Liver (tissue), 9 donors: ENCODE data around the gene ZC3H13. TPM values are rescaled to one million over a fixed set of nuclear protein-coding genes. Genes with fewer than 3 reads are reported as not detected.

Source experiments
- DNase-seq: peaks from one replicate; pipeline ENCODE4 v3.0.0-alpha.2; 2017; ENCODE audit warnings: low spot score
- H3K27ac ChIP-seq, 2 donors: one replicate each; pipeline ENCODE4 v1.7.0; 2013; ENCODE audit warnings: inconsistent platforms in 2 of 2, low read length in 2 of 2, control low read depth in 1 of 2, low read depth in 1 of 2, mild to moderate bottlenecking in 1 of 2
- H3K27me3 ChIP-seq, 4 donors: one replicate each; pipeline versions ENCODE4 v1.6.1 to v1.7.0; 2013; ENCODE audit warnings: low read length in 3 of 4, inconsistent platforms in 1 of 4, mild to moderate bottlenecking in 1 of 4, moderate library complexity in 1 of 4; ENCODE audit not compliant: control insufficient read depth in 4 of 4, insufficient read depth in 4 of 4
- H3K36me3 ChIP-seq, 4 donors: one replicate each; pipeline versions ENCODE4 v1.6.1 to v1.7.0; 2013; ENCODE audit warnings: low read length in 3 of 4, mild to moderate bottlenecking in 3 of 4, low read depth in 1 of 4, moderate library complexity in 1 of 4; ENCODE audit not compliant: control insufficient read depth in 4 of 4, insufficient read depth in 3 of 4
- H3K4me1 ChIP-seq, 4 donors: one replicate each; pipeline versions ENCODE4 v1.6.1 to v1.7.0; 2013; ENCODE audit warnings: low read length in 3 of 4, mild to moderate bottlenecking in 3 of 4, moderate library complexity in 1 of 4; ENCODE audit not compliant: control insufficient read depth in 4 of 4, insufficient read depth in 4 of 4
- H3K4me3 ChIP-seq, 3 donors: one replicate each; pipeline versions ENCODE4 v1.6.1 to v1.7.0; 2013; ENCODE audit warnings: low read length in 3 of 3, control low read depth in 1 of 3, low read depth in 1 of 3, mild to moderate bottlenecking in 1 of 3
- H3K9ac ChIP-seq, 2 donors: one replicate each; pipeline ENCODE4 v1.7.0; 2013; ENCODE audit warnings: low read length in 2 of 2, mild to moderate bottlenecking in 2 of 2, moderate library complexity in 2 of 2, control low read depth in 1 of 2, low read depth in 1 of 2
- H3K9me3 ChIP-seq, 4 donors: one replicate each; pipeline versions ENCODE4 v1.6.1 to v1.7.0; 2013; ENCODE audit warnings: low read length in 3 of 4; ENCODE audit not compliant: control insufficient read depth in 4 of 4
- ATF3 ChIP-seq: IDR thresholded peaks from 2 replicates; pipeline ENCODE4 v1.6.1; 2016; ENCODE audit warnings: antibody characterized with exemption
- CTCF ChIP-seq: fragments of 150-350 bp; IDR thresholded peaks from 2 replicates; pipeline ENCODE4 v1.5.1; 2017; ENCODE audit warnings: improper control_type of control experiment, low read depth, low read length; ENCODE audit not compliant: missing input control
- EGR1 ChIP-seq, 2 donors: IDR thresholded peaks; 2 replicates each; pipeline ENCODE4 v1.6.1; 2016 to 2018; ENCODE audit warnings: antibody characterized with exemption in 2 of 2, low read depth in 2 of 2
- FOXA1 ChIP-seq: IDR thresholded peaks from 2 replicates; pipeline ENCODE4 v1.6.1; 2016; ENCODE audit warnings: antibody characterized with exemption
- HNF4G ChIP-seq: IDR thresholded peaks from 2 replicates; pipeline ENCODE4 v1.6.1; 2016; ENCODE audit warnings: antibody characterized with exemption
- JUND ChIP-seq, 2 donors: IDR thresholded peaks; 2 replicates each; pipeline ENCODE4 v1.6.1; 2016; ENCODE audit warnings: antibody characterized with exemption in 2 of 2
- NR2F2 ChIP-seq: IDR thresholded peaks from 2 replicates; pipeline ENCODE4 v1.6.1; 2016; ENCODE audit warnings: antibody characterized with exemption
- RAD21 ChIP-seq, 2 donors: IDR thresholded peaks; 2 replicates each; pipeline ENCODE4 v1.6.1; 2016; ENCODE audit warnings: antibody characterized with exemption in 2 of 2, mild to moderate bottlenecking in 2 of 2
- YY1 ChIP-seq: IDR thresholded peaks from 2 replicates; pipeline ENCODE4 v1.6.1; 2016; ENCODE audit warnings: antibody characterized with exemption, mild to moderate bottlenecking
- WGBS: extraction: QIAGEN DNeasy Blood & Tissue Kit; methylation state at CpG from one replicate; pipeline ENCODE4 v1.1.7; 2013; 5-methylcytosine and 5-hydroxymethylcytosine counted together
- polyA plus RNA-seq, 2 donors: library from polyadenylated mRNA; stranded (reverse) in 1 of 2; unstranded in 1 of 2; fragments of 200-250 nt in 1 of 2; fragments of >200 nt in 1 of 2; fragmentation: Nextera tagmentation in 1 of 2; extraction: Ambion mirVana in 1 of 2; gene quantifications; one replicate each; pipeline versions ENCODE4 v1.2.1 to v1.2.3, GENCODE V29; 2013 to 2015
- total RNA-seq, 2 donors: library from RNA; depleted of rRNA; stranded (reverse); fragments of >200 nt; gene quantifications; one replicate each; pipeline ENCODE4 v1.2.3, GENCODE V29; 2014
- donor health status: healthy.
- donor health status: healthy.
- donor health status: healthy.
- donor health status: healthy.
- donor health status: healthy.

ZC3H13 gene
- total and polyA plus RNA-seq, 4 donors = 10.0 to 62.1 (median 28.9) TPM

GRCh38 chr13:45936621-45937020 is 115.9 kb downstream of the ZC3H13 start (continued):
- no peak for TF ChIP-seq YY1
- no peak for TF ChIP-seq ATF3
- TF ChIP-seq FOXA1 = no peak
- no peak for TF ChIP-seq CTCF

GRCh38 chr13:45934283-45934682 is 118.3 kb downstream of the ZC3H13 start:
- Histone ChIP-seq H3K9ac (no peak overlapping the region), H3K4me3 (no peak overlapping the region), H3K4me1 (no peaks in the 10 kb centered on the region), H3K9me3 (no peaks in the 10 kb centered on the region), H3K27ac (no peak overlapping the region), H3K27me3 (peaks cover 0 to 4% (median 2%) of the 10 kb centered on the region in 4 donors), H3K36me3 (no peaks in the 10 kb centered on the region)
- DNase-seq = no peak
- WGBS = 80% methylated on average over 5 of the region's 5 CpGs
- TF ChIP-seq RAD21 (IDR thresholded peaks at IDR 0.05) = no peak
- no peak for TF ChIP-seq ATF3
- TF ChIP-seq CTCF = no peak

- no peak for DNase-seq
- no peak overlapping the region for H3K9ac ChIP-seq
- no peak for TF ChIP-seq HNF4G
- no peaks in the 10 kb centered on the region for H3K9me3 ChIP-seq
- H3K27me3 ChIP-seq = peaks cover 0 to 4% (median 2%) of the 10 kb centered on the region in 4 donors
- H3K36me3 ChIP-seq = no peaks in the 10 kb centered on the region
- peak overlapping the region in 1 of 2 donors; percentile 18 for H3K27ac ChIP-seq
- 74% methylated on average over 18 of the region's 18 CpGs for WGBS
- no peak overlapping the region for H3K4me3 ChIP-seq
- H3K4me1 ChIP-seq = peaks cover 0 to 4% (median 1%) of the 10 kb centered on the region in 4 donors
Measured at GRCh38 chr13:45933203-45933908, 119.2 kb downstream of the ZC3H13 start.

GRCh38 chr13:45932676-45933075 is 119.9 kb downstream of the ZC3H13 start:
- Histone ChIP-seq H3K9me3 (no peaks in the 10 kb centered on the region), H3K36me3 (no peaks in the 10 kb centered on the region), H3K4me3 (no peak overlapping the region), H3K27me3 (peaks cover 0 to 4% (median 2%) of the 10 kb centered on the region in 4 donors), H3K27ac (peak overlapping the region in 1 of 2 donors; percentile 18), H3K4me1 (peaks cover 0 to 4% (median 1%) of the 10 kb centered on the region in 4 donors), H3K9ac (no peak overlapping the region)
- WGBS = 65% methylated on average over 3 of the region's 3 CpGs
- no peak for DNase-seq
- TF ChIP-seq JUND (IDR thresholded peaks at IDR 0.05) (no peak), EGR1 (IDR thresholded peaks at IDR 0.05; ENCODE audit: low read depth in 2 of 2) (no peak), HNF4G (no peak), NR2F2 (no peak)
